ENCODE measurements around the gene NSMCE1. TPM values are rescaled to one million over a fixed set of nuclear protein-coding genes. Genes with fewer than 3 reads are reported as not detected.
A peak's percentile ranks its signal among the peaks of the same experiment; 100 is the strongest.

NSMCE1 gene
- total and polyA plus RNA-seq, 2 of the 4 experiments (the other 2 are of a cell fraction) = 47.5 to 120 TPM

GRCh38 chr16:27287887-27288286, 19.3 kb upstream of the NSMCE1 start:
- Histone ChIP-seq H3K4me1 (ENCODE audit: control insufficient read depth, insufficient read depth, low read length) (peaks cover 13% of the 10 kb centered on the region), H3K79me1 (ENCODE audit: low read depth in 1 of 2, low read length in 2 of 2) (peaks cover 0 to 12% of the 10 kb centered on the region in 2 experiments; a peak in 1 of 4 replicates), H3K23ac (ENCODE audit: low read depth, low read length) (no peak overlapping the region), H2AK9ac (replicated peaks; ENCODE audit: low read depth, low read length, poor library complexity) (no peak overlapping the region), H4K5ac (ENCODE audit: low read depth, low read length) (peak overlapping the region; percentile 29; the same call in 1 of the 2 replicates), H3K9me1 (ENCODE audit: insufficient read depth, low read length) (peaks cover 28% of the 10 kb centered on the region), H3K14ac (replicated peaks; ENCODE audit: low read depth, low read length) (peak overlapping the region; percentile 18), H3K4me3 (ENCODE audit: insufficient read depth, low read depth, low read length) (no peak overlapping the region), H2BK5ac (ENCODE audit: low read depth, low read length, poor library complexity, severe bottlenecking) (no peak overlapping the region), H3K9me3 (ENCODE audit: control insufficient read depth, insufficient read depth, low read length) (no peaks in the 10 kb centered on the region), H2BK15ac (ENCODE audit: low read depth, low read length) (peak overlapping the region; percentile 72; the same call in 2 of the 3 replicates), H3K56ac (ENCODE audit: extremely low read depth, insufficient read depth, low read length) (no peak overlapping the region), H2BK120ac (ENCODE audit: low read depth, low read length) (peak overlapping the region; percentile 99; the same call in 1 of the 2 replicates), H3K4ac (ENCODE audit: low read depth, low read length) (peak overlapping the region; percentile 95), H3K4me2 (ENCODE audit: low read depth, low read length) (no peak overlapping the region), H3K27ac (ENCODE audit: insufficient read depth, low read length) (no peak overlapping the region), H3K18ac (ENCODE audit: low read depth, low read length) (no peak overlapping the region), H3K9ac (ENCODE audit: low read depth, low read length) (no peak overlapping the region), H2AK5ac (ENCODE audit: low read depth, low read length) (peak overlapping the region; percentile 94), H4K20me1 (ENCODE audit: insufficient read depth, low read length) (no peaks in the 10 kb centered on the region), H2BK20ac (ENCODE audit: low read depth, low read length) (peak overlapping the region; percentile 94), H3K36me3 (ENCODE audit: control insufficient read depth, insufficient read depth, low read length) (no peaks in the 10 kb centered on the region), H4K8ac (ENCODE audit: low read depth in 2 of 2, low read length in 2 of 2) (peak overlapping the region in 1 of 2 experiments; percentile 60; a peak in 1 of 4 replicates), H2AFZ (replicated peaks; ENCODE audit: low read length, poor library complexity) (peak overlapping the region; percentile 34), H4K91ac (ENCODE audit: insufficient read depth, low read depth, low read length) (peak overlapping the region; percentile 66), H3K27me3 (ENCODE audit: control insufficient read depth, insufficient read depth, low read length) (no peaks in the 10 kb centered on the region)
- TF ChIP-seq MXI1 (IDR thresholded peaks at IDR 0.05; ENCODE audit: borderline replicate concordance, low read depth, low read length) = no peak
- TF ChIP-seq SMC3 (IDR thresholded peaks at IDR 0.05; ENCODE audit: low read depth, low read length) = no peak
- no peak for TF ChIP-seq MAZ (IDR thresholded peaks at IDR 0.05; ENCODE audit: borderline replicate concordance, low read depth, low read length)
- TF ChIP-seq USF2 (IDR thresholded peaks at IDR 0.05; ENCODE audit: low read depth, low read length) = no peak
- TF ChIP-seq ELK1 (IDR thresholded peaks at IDR 0.05; ENCODE audit: borderline replicate concordance, low read depth, low read length) = no peak
- TF ChIP-seq MAFK (IDR thresholded peaks at IDR 0.05; ENCODE audit: low read depth, low read length) = no peak
- ATAC-seq (ENCODE audit: low read depth) (no peak), DNase-seq (no peak)
- in situ Hi-C loops (cut with MboI; ENCODE audit: low sequenced_read_pairs) = no loop called here
- WGBS, 2 experiments (ENCODE audit: extremely low coverage in 2 of 2, insufficient read length in 1 of 2) = 100% methylated on average over 3 of the region's 11 CpGs; no CpG with 5 or more reads in 1 of the 2 experiments
- ChIA-PET POLR2A (ENCODE audit: unreplicated experiment) (no interaction called here), CTCF (no interaction called here)
- no TSS peak for BruUV-seq (replicated peaks)
- intact Hi-C loops (cut with micrococcal nuclease) = no loop called here
- dilution Hi-C loops (cut with HindIII; ENCODE audit: low sequenced_read_pairs, unreplicated experiment) = no loop called here
